Parathyroid adenoma (tissue), 2 donors: Measurements from ENCODE around the gene AIF1L.

Experiments used
- H2AFZ ChIP-seq: fragments of 300-600 bp; sonication (generic); one replicate; pipeline ENCODE4 v1.7.0; 2017; ENCODE audit warnings: antibody characterized with exemption, mild to moderate bottlenecking
- H3K27ac ChIP-seq: fragments of 300-600 bp; sonication (generic); one replicate; pipeline ENCODE4 v1.7.0; 2017
- H3K27me3 ChIP-seq: fragments of 300-600 bp; sonication (generic); one replicate; pipeline ENCODE4 v1.7.0; 2017; ENCODE audit warnings: low read length; ENCODE audit not compliant: control insufficient read depth, insufficient read depth
- H3K36me3 ChIP-seq: fragments of 300-600 bp; sonication (generic); one replicate; pipeline ENCODE4 v1.7.0; 2017; ENCODE audit warnings: low read length; ENCODE audit not compliant: control insufficient read depth, insufficient read depth
- H3K4me1 ChIP-seq: fragments of 300-600 bp; sonication (generic); one replicate; pipeline ENCODE4 v1.7.0; 2017; ENCODE audit warnings: control low read depth
- H3K4me2 ChIP-seq: fragments of 300-600 bp; sonication (generic); one replicate; pipeline ENCODE4 v1.7.0; 2017; ENCODE audit warnings: low read length
- H3K4me3 ChIP-seq: fragments of 300-600 bp; sonication (generic); one replicate; pipeline ENCODE4 v1.7.0; 2017; ENCODE audit warnings: low read depth, low read length
- H3K79me2 ChIP-seq: fragments of 300-600 bp; sonication (generic); one replicate; pipeline ENCODE4 v1.7.0; 2017; ENCODE audit warnings: control low read depth
- H3K9ac ChIP-seq: fragments of 300-600 bp; sonication (generic); one replicate; pipeline ENCODE4 v1.7.0; 2017; ENCODE audit warnings: mild to moderate bottlenecking
- H3K9me3 ChIP-seq: fragments of 300-600 bp; sonication (generic); one replicate; pipeline ENCODE4 v1.7.0; 2017; ENCODE audit warnings: low read length; ENCODE audit not compliant: control insufficient read depth
- TF ChIP-seq, protein P1 (sequence below): fragments of 300-600 bp; sonication (generic); IDR thresholded peaks from one replicate; pipeline ENCODE4 v1.7.0; 2017; ENCODE audit warnings: antibody characterized with exemption, mild to moderate bottlenecking
- donor health status: primary hyperparathyroidism.

The AIF1L gene

DNA sequence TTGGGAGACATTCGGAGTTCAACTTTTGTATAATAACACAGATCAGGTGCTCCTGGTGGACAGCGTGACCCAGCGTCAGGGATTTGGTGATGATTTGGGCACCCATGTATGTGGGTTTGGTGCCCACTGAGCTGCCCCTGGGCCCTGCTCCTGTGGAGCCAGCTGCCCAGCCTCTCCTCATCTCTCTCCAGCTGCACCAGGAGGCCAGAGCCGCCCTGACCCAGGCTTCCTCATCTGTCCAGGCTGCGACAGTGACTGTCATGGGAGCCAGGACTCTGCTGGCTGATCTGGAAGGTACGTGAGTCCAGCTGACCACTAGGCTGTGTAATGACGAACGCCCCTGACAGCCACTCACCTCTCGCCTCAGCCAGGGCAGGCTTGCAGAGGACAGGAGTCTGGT lies 14.5 kb upstream of the AIF1L start:
- no peak overlapping the region for H3K4me2 ChIP-seq
- no peak overlapping the region for H3K4me3 ChIP-seq
- TF ChIP-seq, protein P1, sequence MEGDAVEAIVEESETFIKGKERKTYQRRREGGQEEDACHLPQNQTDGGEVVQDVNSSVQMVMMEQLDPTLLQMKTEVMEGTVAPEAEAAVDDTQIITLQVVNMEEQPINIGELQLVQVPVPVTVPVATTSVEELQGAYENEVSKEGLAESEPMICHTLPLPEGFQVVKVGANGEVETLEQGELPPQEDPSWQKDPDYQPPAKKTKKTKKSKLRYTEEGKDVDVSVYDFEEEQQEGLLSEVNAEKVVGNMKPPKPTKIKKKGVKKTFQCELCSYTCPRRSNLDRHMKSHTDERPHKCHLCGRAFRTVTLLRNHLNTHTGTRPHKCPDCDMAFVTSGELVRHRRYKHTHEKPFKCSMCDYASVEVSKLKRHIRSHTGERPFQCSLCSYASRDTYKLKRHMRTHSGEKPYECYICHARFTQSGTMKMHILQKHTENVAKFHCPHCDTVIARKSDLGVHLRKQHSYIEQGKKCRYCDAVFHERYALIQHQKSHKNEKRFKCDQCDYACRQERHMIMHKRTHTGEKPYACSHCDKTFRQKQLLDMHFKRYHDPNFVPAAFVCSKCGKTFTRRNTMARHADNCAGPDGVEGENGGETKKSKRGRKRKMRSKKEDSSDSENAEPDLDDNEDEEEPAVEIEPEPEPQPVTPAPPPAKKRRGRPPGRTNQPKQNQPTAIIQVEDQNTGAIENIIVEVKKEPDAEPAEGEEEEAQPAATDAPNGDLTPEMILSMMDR: no peak
- H3K4me1 ChIP-seq: no peaks in the 10 kb centered on the region
- no peaks in the 10 kb centered on the region for H3K9me3 ChIP-seq
- H3K9ac ChIP-seq: no peak overlapping the region
- no peak overlapping the region for H3K27ac ChIP-seq
- H3K27me3 ChIP-seq: no peaks in the 10 kb centered on the region
- no peaks in the 10 kb centered on the region for H3K36me3 ChIP-seq
- no peak overlapping the region for H2AFZ ChIP-seq
- no peaks in the 10 kb centered on the region for H3K79me2 ChIP-seq

DNA sequence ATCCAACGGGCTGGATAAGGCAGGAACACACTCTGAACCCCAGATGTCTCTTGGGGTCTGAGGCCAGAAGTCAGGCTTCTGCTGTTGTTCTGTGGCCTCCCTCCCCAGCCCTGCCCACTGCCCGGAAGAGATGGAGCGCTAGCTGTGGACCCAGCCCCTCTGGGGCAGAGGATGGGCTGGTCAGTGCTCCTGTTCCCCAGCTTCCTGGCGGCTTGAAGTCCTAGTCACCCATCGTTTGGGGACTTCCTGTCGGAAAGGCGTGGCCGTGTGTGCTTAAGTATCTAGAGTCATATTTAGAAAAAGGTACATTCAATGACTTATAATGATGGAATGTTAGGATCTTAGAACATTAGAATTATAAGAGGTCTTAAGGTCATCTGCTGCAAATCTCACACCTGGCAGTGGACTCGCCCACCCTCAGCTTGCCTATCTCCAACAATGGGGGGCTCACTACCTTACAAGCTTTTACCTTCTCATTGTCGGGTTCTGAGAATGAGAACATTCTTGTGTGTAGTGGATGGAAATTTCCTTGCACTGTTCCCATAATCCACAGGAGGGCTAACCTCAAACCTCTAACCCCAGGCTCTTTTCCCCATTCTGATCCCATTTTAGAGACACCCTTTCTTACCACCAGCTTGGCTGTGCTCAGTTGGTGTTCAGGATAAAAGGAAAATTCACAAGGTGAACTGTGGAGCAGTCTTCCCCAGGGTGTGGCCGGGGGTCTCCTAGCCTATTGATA lies 13.4 kb upstream of the AIF1L start:
- H2AFZ ChIP-seq: no peak overlapping the region
- H3K36me3 ChIP-seq: no peaks in the 10 kb centered on the region
- H3K9me3 ChIP-seq: no peaks in the 10 kb centered on the region
- no peak overlapping the region for H3K27ac ChIP-seq
- no peak overlapping the region for H3K9ac ChIP-seq
- no peaks in the 10 kb centered on the region for H3K27me3 ChIP-seq
- H3K4me1 ChIP-seq: no peaks in the 10 kb centered on the region
- no peaks in the 10 kb centered on the region for H3K79me2 ChIP-seq
- H3K4me2 ChIP-seq: no peak overlapping the region
- H3K4me3 ChIP-seq: no peak overlapping the region
- TF ChIP-seq, protein P1: no peak

GRCh38 chr9:131084661-131085369 lies 11.5 kb upstream of the AIF1L start:
- Histone ChIP-seq H3K79me2 (no peaks in the 10 kb centered on the region), H3K4me1 (no peaks in the 10 kb centered on the region), H2AFZ (no peak overlapping the region), H3K27me3 (no peaks in the 10 kb centered on the region), H3K9me3 (no peaks in the 10 kb centered on the region), H3K9ac (no peak overlapping the region), H3K36me3 (no peaks in the 10 kb centered on the region), H3K4me3 (no peak overlapping the region), H3K4me2 (no peak overlapping the region), H3K27ac (no peak overlapping the region)
- TF ChIP-seq, protein P1: no peak

GRCh38 chr9:131085370-131086122 lies 10.8 kb upstream of the AIF1L start:
- Histone ChIP-seq H3K4me2 (no peak overlapping the region), H3K79me2 (no peaks in the 10 kb centered on the region), H3K4me1 (no peaks in the 10 kb centered on the region), H2AFZ (no peak overlapping the region), H3K4me3 (no peak overlapping the region), H3K27me3 (no peaks in the 10 kb centered on the region), H3K27ac (no peak overlapping the region), H3K9me3 (no peaks in the 10 kb centered on the region), H3K9ac (no peak overlapping the region), H3K36me3 (no peaks in the 10 kb centered on the region)
- TF ChIP-seq, protein P1: no peak
